AG04450 (cell line): ENCODE data around the gene BPIFB6. TPM values are rescaled to one million over a fixed set of nuclear protein-coding genes. Genes with fewer than 3 reads are reported as not detected.

Experiments
- CTCF ChIA-PET: fragments of 300-600, 350-600 bp; formaldehyde crosslinking; extraction: SDS; loops from one replicate; lab custom pipeline; 2022; ENCODE audit warnings: antibody characterized with exemption, inconsistent platforms; lab: Charles Lee
- POLR2A ChIA-PET: fragments of 350-600 bp; formaldehyde crosslinking; extraction: SDS; loops from one replicate; lab custom pipeline; 2021; ENCODE audit warnings: antibody characterized with exemption, inconsistent platforms; lab: Yijun Ruan, JAX
- DNase-seq: peaks from one replicate; pipeline ENCODE4 v3.0.0-alpha.2; 2011; ENCODE audit warnings: low read depth, low spot score
- H3K27ac ChIP-seq: one replicate; pipeline ENCODE4 v1.5.1; 2012; ENCODE audit warnings: low read depth, low read length, control low read depth
- H3K27me3 ChIP-seq: one replicate; pipeline ENCODE4 v1.6.0; 2012; ENCODE audit warnings: low read length; ENCODE audit not compliant: control insufficient read depth, insufficient read depth
- H3K4me3 ChIP-seq: 2 replicates; pipeline ENCODE4 v1.5.1; 2011; ENCODE audit warnings: mild to moderate bottlenecking, low read depth, low read length, control low read depth
- H3K9me3 ChIP-seq: 2 replicates; pipeline ENCODE4 v1.5.1; 2012; ENCODE audit warnings: low read length; ENCODE audit not compliant: control insufficient read depth, insufficient read depth
- polyA plus RNA-seq: library from polyadenylated mRNA; depleted of rRNA; stranded (reverse); fragments of >200 nt; gene quantifications from 2 replicates; pipeline ENCODE4 v1.2.3, GENCODE V29; 2011
- TF ChIP-seq, protein P1 (sequence below): IDR thresholded peaks from 2 replicates; pipeline ENCODE4 v1.5.1; 2011; ENCODE audit warnings: low read depth, low read length, control low read depth, inconsistent platforms

The BPIFB6 gene
- polyA plus RNA-seq, 1 experiment: not detected

DNA sequence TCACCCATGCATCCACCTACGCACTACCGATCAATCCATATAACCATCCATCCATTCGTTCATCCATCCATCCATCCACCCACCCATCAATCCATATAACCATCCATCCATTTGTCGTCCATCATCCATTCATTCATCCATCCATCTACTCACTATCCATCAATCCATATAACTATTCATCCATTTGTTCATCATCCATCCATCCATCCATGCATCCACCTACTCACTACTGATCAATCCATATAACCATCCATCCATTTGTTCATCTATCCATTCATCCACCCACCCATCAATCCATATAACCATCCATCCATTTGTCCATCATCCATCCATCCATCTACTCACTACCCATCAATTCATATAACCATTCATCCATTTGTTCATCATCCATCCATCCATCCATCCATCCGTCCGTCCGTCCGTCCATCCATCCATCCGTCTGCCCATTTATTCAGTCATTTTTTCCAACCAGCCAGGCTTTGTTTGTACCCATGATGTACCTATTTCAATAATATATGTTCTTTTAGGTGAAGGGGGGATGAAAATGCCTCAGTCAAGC, 6.1 kb upstream of the BPIFB6 start:
- ChIA-PET POLR2A (no interaction called here), CTCF (no interaction called here)
- Histone ChIP-seq H3K9me3 (no peaks in the 10 kb centered on the region; the same call in 1 of the 2 replicates), H3K27ac (no peak overlapping the region), H3K27me3 (peaks cover 3% of the 10 kb centered on the region), H3K4me3 (no peak overlapping the region)
- TF ChIP-seq, protein P1, sequence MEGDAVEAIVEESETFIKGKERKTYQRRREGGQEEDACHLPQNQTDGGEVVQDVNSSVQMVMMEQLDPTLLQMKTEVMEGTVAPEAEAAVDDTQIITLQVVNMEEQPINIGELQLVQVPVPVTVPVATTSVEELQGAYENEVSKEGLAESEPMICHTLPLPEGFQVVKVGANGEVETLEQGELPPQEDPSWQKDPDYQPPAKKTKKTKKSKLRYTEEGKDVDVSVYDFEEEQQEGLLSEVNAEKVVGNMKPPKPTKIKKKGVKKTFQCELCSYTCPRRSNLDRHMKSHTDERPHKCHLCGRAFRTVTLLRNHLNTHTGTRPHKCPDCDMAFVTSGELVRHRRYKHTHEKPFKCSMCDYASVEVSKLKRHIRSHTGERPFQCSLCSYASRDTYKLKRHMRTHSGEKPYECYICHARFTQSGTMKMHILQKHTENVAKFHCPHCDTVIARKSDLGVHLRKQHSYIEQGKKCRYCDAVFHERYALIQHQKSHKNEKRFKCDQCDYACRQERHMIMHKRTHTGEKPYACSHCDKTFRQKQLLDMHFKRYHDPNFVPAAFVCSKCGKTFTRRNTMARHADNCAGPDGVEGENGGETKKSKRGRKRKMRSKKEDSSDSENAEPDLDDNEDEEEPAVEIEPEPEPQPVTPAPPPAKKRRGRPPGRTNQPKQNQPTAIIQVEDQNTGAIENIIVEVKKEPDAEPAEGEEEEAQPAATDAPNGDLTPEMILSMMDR: no peak
- no peak for DNase-seq

DNA sequence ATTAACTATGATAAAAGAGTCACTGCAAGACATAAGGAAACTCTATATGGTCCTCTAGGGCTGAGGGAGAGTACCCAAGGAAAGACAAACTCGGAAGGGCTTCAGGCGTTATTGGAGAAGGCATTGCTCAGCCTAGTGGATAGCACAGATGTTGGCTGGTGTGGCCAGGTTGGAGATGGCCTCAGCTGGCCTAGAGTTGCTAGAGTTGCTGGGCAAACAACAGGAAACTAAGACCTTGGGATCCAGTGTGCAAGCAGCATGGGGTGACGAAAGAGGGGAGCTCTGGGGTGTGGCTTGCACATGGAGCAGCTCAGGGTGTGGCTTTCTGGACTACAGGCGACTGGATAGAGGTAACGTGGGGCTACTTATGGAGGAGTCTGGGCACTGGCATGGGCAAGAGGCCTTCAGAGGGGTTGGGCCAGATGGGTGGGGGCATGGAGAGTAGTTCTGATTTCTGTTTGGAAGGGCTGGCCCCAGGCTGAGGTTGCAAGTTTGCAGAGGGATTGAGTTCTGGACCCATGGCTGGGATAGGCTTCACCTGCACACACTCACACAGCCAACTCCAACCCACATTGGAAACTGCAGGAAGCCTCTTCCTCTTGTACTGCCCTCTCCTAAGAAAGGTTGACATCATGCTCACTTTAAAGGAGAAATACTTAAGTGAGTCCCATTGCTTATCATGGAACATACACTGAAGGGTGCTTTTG, 5.2 kb upstream of the BPIFB6 start:
- POLR2A ChIA-PET: no interaction called here
- CTCF ChIA-PET: no interaction called here
- Histone ChIP-seq H3K4me3 (no peak overlapping the region), H3K27me3 (peaks cover 3% of the 10 kb centered on the region), H3K27ac (no peak overlapping the region), H3K9me3 (no peaks in the 10 kb centered on the region; the same call in 1 of the 2 replicates)
- TF ChIP-seq, protein P1: no peak
- no peak for DNase-seq

DNA sequence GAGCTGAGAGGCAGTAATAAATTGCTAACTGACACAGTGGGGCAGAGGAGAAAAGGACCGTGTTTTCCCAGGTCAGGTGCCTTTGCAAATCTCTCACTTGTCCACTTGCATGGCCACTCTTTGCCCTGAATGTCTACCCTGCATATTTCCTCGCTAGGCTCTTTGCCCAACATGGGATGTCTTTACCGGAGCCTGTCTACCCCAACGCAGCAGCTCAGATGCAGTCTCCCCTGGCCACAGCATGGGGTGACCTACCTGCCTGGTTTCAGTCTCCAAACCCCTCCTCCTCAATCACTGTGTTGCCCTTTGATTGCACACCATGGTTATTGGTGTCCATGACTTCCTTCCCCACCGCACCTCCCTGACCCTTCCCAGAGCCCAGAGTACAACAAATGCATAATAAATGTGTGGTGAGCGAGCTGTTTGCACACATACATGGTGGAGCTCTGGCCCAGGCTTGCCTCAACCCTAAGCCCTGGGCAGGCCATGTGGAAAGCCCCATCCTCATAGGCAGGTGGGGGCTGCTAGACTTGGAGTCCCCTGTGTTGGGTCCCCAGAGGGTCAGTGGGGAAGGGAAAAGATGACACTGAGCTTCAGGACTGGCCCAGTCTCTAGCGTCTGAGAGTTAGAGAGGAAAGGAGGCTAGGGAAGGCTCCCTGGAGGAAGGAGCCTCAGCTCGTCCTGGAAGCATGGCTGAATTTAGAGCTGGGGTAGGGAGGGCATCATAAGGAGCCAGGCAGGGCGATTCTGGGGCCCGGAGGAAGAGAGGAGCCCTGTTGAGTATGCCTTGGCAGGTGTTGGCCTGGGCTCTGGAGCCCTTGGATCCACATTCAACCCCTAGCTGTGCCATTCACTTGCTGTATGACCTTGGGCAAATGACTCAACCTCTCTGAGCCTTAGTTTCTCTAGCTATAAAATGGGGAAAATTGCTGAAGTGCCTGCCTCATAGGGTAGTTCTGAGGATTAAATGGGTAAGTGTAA, 4.4 kb upstream of the BPIFB6 start:
- Histone ChIP-seq H3K27me3 (peaks cover 3% of the 10 kb centered on the region), H3K4me3 (no peak overlapping the region), H3K9me3 (no peaks in the 10 kb centered on the region; the same call in 1 of the 2 replicates), H3K27ac (no peak overlapping the region)
- POLR2A ChIA-PET: no interaction called here
- TF ChIP-seq, protein P1: no peak
- DNase-seq: no peak
- CTCF ChIA-PET: no interaction called here

DNA sequence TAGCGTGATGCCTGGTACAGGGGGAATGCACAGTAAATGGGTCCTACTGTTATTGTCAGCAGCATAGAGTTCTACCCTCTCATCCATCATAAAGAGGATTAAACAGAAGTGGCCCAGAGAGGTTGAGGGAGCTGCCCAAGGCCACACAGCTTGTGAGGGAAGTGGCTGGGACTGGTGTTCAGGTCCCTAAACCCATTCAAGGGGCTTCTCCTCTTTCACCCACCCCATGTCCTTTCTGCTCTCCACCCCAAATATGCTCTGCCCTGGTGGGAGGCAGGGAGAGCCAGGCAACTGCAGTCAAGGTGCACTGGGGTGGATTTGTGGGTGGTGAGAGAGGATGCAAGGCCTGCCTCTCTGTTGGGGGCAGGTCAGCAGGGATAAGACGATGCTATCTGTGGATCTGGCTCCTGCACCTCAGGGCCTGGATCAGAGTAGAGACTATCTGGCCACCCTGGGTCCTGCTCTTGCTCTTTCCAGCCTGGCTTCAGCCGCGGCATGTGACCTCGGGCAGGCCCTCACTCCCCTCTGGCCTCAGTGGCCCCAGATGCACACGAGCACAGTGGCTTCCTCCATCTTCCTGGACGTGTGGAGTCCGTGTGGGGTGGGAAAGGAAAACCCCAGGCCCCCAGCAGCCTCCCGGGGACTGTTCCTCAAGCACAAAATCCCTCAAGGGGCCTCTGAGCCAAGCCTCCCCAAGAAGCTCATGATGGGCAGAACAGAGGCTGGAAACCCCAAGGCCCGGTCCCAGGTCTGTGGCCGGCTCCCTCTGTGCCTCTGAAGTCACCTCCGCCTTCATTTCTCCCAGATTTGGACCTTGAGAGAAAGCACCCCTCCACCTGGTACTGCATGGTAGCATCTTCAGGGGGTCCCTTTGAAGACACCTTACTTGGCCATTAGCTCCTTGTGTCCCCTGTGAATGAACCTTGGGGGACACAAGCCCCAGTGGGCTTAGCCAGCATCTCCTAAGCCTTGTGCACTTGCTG, 3.4 kb upstream of the BPIFB6 start:
- no peak for DNase-seq
- Histone ChIP-seq H3K9me3 (no peaks in the 10 kb centered on the region; the same call in 1 of the 2 replicates), H3K27ac (no peak overlapping the region), H3K27me3 (peaks cover 3% of the 10 kb centered on the region), H3K4me3 (no peak overlapping the region)
- ChIA-PET POLR2A (no interaction called here), CTCF (no interaction called here)
- TF ChIP-seq, protein P1: no peak
